Daoy (cell line): ENCODE measurements around the gene FBL. TPM values are rescaled to one million over a fixed set of nuclear protein-coding genes. Genes with fewer than 3 reads are reported as not detected.

Experiments
- DNase-seq: peaks from one replicate; pipeline ENCODE4 v3.0.0-alpha.2; 2015; ENCODE audit warnings: low read depth
- total RNA-seq: library from RNA; depleted of rRNA; stranded (reverse); fragments of >200 nt; shearing (Covaris generic); gene quantifications from 2 replicates; pipeline ENCODE4 v1.2.3, GENCODE V29; 2014

FBL gene
- total RNA-seq, 1 experiment from 2014 or later: 345 TPM

- no peak for DNase-seq
These were observed 3.3 kb downstream of the FBL start for GRCh38 chr19:39842693-39843435.

- no peak for DNase-seq
These were observed 5.1 kb downstream of the FBL start for GRCh38 chr19:39841041-39841440.

- DNase-seq: no peak
These were observed 5.7 kb downstream of the FBL start for GRCh38 chr19:39840492-39840891.

GRCh38 chr19:39839678-39840327, 6.4 kb downstream of the FBL start:
- DNase-seq: no peak

- DNase-seq: no peak
These were observed 7.6 kb downstream of the FBL start for GRCh38 chr19:39838569-39838968.

GRCh38 chr19:39837978-39838377, 8.2 kb downstream of the FBL start:
- no peak for DNase-seq

GRCh38 chr19:39834287-39834841, 11.8 kb downstream of the FBL start:
- no peak for DNase-seq

- peak; percentile 96 for DNase-seq
These were observed 12.5 kb downstream of the FBL start, which contains the start of gene DYRK1B for GRCh38 chr19:39833464-39834286. DYRK1B (minus strand) TSS chr19:39834162; CDS start chr19:39831867, 2,295 bp downstream.

- no peak for DNase-seq
These were observed 13.1 kb downstream of the FBL start for GRCh38 chr19:39833160-39833463.

GRCh38 chr19:39832341-39833083, 13.7 kb downstream of the FBL start:
- DNase-seq: no peak

GRCh38 chr19:39831679-39832078, 14.5 kb downstream of the FBL start:
- DNase-seq: no peak

GRCh38 chr19:39830847-39831246, 15.3 kb downstream of the FBL start:
- DNase-seq: no peak

- DNase-seq: no peak
These were observed 15.8 kb downstream of the FBL start for GRCh38 chr19:39830406-39830805.

GRCh38 chr19:39829702-39830275, 16.4 kb downstream of the FBL start:
- no peak for DNase-seq

GRCh38 chr19:39828654-39829032, 17.5 kb downstream of the FBL start:
- no peak for DNase-seq

- DNase-seq: no peak
These were observed 18.0 kb downstream of the FBL start for GRCh38 chr19:39828015-39828653.

- DNase-seq: no peak
These were observed 19.0 kb downstream of the FBL start for GRCh38 chr19:39827216-39827615.

- DNase-seq: no peak
These were observed 19.8 kb downstream of the FBL start for GRCh38 chr19:39826311-39826945.

GRCh38 chr19:39825531-39826076, 20.6 kb downstream of the FBL start:
- no peak for DNase-seq

GRCh38 chr19:39825093-39825463, 21.1 kb downstream of the FBL start:
- no peak for DNase-seq
